Hepatocyte (in vitro differentiated cells): ENCODE data around the gene PCGF5.

Experiments used
- CTCF ChIP-seq: fragments of 200-600 bp; sonication (generic); IDR thresholded peaks from 2 replicates; pipeline ENCODE4 v1.5.1; 2016; ENCODE audit warnings: antibody characterized with exemption, mild to moderate bottlenecking; ENCODE audit not compliant: poor library complexity
- EZH2 ChIP-seq: fragments of 200-600 bp; sonication (generic); IDR thresholded peaks from 2 replicates; pipeline ENCODE4 v1.6.1; 2016; ENCODE audit warnings: antibody characterized with exemption, mild to moderate bottlenecking, borderline replicate concordance

GRCh38 chr10:91227576-91227975 is 7.1 kb downstream of the PCGF5 start:
- no peak for TF ChIP-seq CTCF
- no peak for TF ChIP-seq EZH2
